Small intestine (tissue), 7 donors: Measurements from ENCODE around the gene ADGRL1. TPM values are rescaled to one million over a fixed set of nuclear protein-coding genes. Genes with fewer than 3 reads are reported as not detected.
"Not testable (repeated sequence)": the region's sequence is repeated elsewhere in the genome, so short reads cannot be mapped to it uniquely, and the experiment has no call there.

Source experiments
- DNase-seq, 2 donors: peaks; one replicate each; pipeline versions ENCODE4 v3.0.0 to v3.0.0-alpha.2; 2013
- FAIRE-seq: peaks from 2 replicates; lab custom pipeline; 2012; peaks lifted over from hg19 to GRCh38; lab: Jason Lieb, UNC
- H3K27ac ChIP-seq, 3 donors: one replicate each; pipeline ENCODE4 v1.5.1; 2013; ENCODE audit warnings: low read length in 2 of 3, mild to moderate bottlenecking in 2 of 3, control low read depth in 1 of 3, inconsistent platforms in 1 of 3, low read depth in 1 of 3, moderate library complexity in 1 of 3
- H3K27me3 ChIP-seq, 3 donors: one replicate each; pipeline ENCODE4 v1.6.1; 2013; ENCODE audit warnings: low read length in 3 of 3, inconsistent platforms in 1 of 3; ENCODE audit not compliant: control insufficient read depth in 3 of 3, insufficient read depth in 3 of 3
- H3K36me3 ChIP-seq, 3 donors: one replicate each; pipeline ENCODE4 v1.6.1; 2013; ENCODE audit warnings: low read length in 3 of 3, inconsistent platforms in 1 of 3, low read depth in 1 of 3, mild to moderate bottlenecking in 1 of 3, moderate library complexity in 1 of 3; ENCODE audit not compliant: control insufficient read depth in 3 of 3, insufficient read depth in 2 of 3
- H3K4me1 ChIP-seq, 3 donors: one replicate each; pipeline ENCODE4 v1.6.1; 2013; ENCODE audit warnings: low read length in 2 of 3, inconsistent platforms in 1 of 3, low read depth in 1 of 3, mild to moderate bottlenecking in 1 of 3, moderate library complexity in 1 of 3; ENCODE audit not compliant: control insufficient read depth in 3 of 3, insufficient read depth in 2 of 3
- H3K4me3 ChIP-seq, 3 donors: one replicate each; pipeline ENCODE4 v1.5.1; 2013; ENCODE audit warnings: low read length in 3 of 3, control low read depth in 1 of 3, inconsistent platforms in 1 of 3, low read depth in 1 of 3, mild to moderate bottlenecking in 1 of 3, moderate library complexity in 1 of 3
- H3K9me3 ChIP-seq, 2 donors: one replicate each; pipeline ENCODE4 v1.6.1; 2013; ENCODE audit warnings: low read depth in 1 of 2, low read length in 1 of 2; ENCODE audit not compliant: control insufficient read depth in 2 of 2, insufficient read depth in 1 of 2
- WGBS, 3 donors: extraction: QIAGEN DNeasy Blood & Tissue Kit; methylation state at CpG; one replicate each; pipeline ENCODE4 v1.1.7; 2013; 5-methylcytosine and 5-hydroxymethylcytosine counted together
- polyA plus RNA-seq, 4 donors: library from polyadenylated mRNA; stranded (reverse) in 3 of 4; unstranded in 1 of 4; fragments of 200-250 nt in 3 of 4; fragments of 120-200 nt in 1 of 4; gene quantifications; one replicate each; pipeline versions ENCODE4 v1.2.1 to v1.2.3, GENCODE V29; 2013
- donor health status: healthy with polysubstance abuse.
- donor health status: control.
- donor health status: control.
- donor health status: Bipolar disorder and iron deficiency.
- donor health status: healthy.

The ADGRL1 gene
- polyA plus RNA-seq, 4 donors: 11.1 to 22.7 (median 15.7) TPM

DNA sequence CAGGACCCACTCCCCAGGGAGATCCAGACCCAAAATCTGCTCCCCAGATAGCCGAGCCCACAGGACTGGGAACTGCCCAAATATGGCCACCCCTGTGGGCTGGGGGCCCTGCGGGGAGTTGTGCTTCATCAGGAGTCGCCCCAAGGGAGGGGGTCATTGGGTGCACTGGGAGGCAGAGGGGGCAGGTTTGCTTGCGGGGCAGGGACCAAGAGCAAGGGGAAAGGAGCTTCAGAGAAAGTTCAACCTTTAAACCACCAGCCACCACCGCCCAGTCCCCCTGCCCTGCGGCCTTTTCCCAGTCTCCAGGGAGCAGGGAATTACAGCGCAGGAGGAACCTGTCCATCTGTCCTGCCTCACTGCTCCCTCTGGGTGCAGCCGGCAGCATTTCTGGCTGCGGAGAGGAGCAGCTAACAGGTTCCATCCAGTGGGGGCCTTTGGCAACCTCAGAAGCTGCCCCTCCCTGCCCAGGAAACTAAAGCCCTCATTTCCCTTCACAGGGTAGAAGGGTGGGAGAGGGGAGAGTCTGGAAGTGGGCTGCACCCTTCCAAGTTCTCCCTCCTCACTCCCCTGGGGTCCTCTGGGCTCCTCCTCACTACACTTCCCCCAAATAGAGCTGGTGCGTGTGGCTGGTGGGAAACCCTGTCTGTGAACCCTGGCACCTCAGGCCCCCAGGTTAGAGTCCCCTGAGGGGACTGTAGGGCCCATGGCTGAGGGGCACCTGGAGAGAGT, 55.8 kb downstream of the ADGRL1 start:
- FAIRE-seq (no peak), DNase-seq (no peak)
- Histone ChIP-seq H3K4me1 (peaks cover 0 to 28% (median 0%) of the 10 kb centered on the region in 3 donors), H3K9me3 (no peaks in the 10 kb centered on the region), H3K4me3 (no peak overlapping the region), H3K27ac (peak overlapping the region in 2 of 3 donors; percentile 36 to 73), H3K36me3 (peaks cover 0 to 50% (median 0%) of the 10 kb centered on the region in 3 donors), H3K27me3 (no peaks in the 10 kb centered on the region)
- 57 to 82% (median 81%) methylated on average over 9 to 10 of the region's 10 CpGs for WGBS, 3 donors

DNA sequence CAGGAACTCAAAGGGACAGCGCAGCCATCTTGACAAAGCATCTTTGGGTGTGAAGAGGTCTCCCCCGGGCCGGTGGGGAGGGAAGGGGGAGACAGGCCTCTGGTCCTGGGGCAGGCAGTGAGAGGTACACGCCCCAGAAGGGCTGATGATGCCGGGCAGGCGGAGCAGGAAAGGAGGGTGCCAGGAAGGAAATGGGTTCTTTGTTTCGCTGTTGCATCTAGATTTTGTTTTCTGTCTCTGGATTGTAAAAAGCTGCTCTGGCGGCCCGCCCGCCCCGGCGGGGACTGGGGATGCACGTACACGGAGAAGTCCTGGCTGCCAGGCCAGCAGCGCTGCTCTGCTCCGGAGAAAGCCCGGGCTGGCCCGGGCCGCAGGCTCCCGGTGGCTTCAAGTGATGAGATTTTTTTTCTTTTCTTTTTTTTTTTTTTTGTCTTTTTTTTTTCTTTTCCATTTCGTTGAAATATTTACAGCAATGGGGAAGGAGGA, 56.4 kb downstream of the ADGRL1 start:
- peak overlapping the region in 2 of 3 donors; percentile 36 to 73 for H3K27ac ChIP-seq
- no peaks in the 10 kb centered on the region for H3K27me3 ChIP-seq
- H3K9me3 ChIP-seq: no peaks in the 10 kb centered on the region
- peaks cover 0 to 28% (median 0%) of the 10 kb centered on the region in 3 donors for H3K4me1 ChIP-seq
- WGBS, 3 donors: 13 to 52% (median 21%) methylated on average over 18 to 21 of the region's 21 CpGs
- DNase-seq (peak; percentile 27 to 45), FAIRE-seq (no peak)
- H3K36me3 ChIP-seq: peaks cover 0 to 44% (median 0%) of the 10 kb centered on the region in 3 donors
- no peak overlapping the region for H3K4me3 ChIP-seq

- H3K27me3 ChIP-seq: no peaks in the 10 kb centered on the region
- no peak for FAIRE-seq
- H3K27ac ChIP-seq: peak overlapping the region in 2 of 3 donors; percentile 36 to 73
Measured at GRCh38 chr19:14148751-14149410, 57.1 kb downstream of the ADGRL1 start.

DNA sequence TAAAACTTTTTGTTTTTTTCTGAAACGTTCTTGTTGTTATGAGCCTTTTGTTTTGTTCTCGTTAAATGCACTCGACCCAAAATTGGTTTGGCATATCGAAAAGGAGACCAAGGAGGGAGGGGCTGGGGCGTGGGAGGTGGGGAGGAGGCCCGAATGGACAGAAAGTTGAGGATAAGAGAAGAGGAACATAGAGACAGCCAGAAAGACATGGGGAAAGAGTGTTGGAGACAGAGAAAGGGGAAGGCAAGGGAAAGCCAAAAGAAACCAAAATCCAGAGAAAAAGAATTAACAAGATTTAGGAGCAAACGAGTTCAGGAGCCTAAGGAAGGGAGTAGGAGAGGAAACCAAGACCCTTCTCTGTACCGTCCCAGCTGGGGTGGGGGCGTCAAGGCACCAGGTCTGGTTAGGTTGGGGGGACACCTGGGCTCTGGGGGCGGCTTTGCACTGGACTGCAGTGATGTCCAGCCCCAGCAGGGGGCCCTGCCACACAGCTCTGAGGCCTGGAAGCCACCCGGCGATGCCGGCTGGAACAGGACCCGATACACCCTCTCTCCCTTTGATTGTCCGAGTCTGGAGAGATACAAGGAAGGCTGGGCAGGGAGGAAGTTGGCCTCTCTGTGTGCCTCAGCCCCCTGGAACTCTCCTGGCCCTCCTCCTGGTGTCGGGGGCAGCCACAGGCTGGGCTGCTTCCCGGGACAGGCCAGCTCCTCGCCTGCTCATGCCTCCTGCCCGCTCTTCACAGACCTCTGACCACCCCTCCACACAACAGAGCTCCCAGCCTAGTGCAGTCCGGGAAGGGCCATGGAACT, 58.0 kb downstream of the ADGRL1 start:
- FAIRE-seq: no peak
- H3K27ac ChIP-seq: peak overlapping the region in 2 of 3 donors; percentile 13 to 38
- H3K4me3 ChIP-seq: no peak overlapping the region
- H3K36me3 ChIP-seq: peaks cover 0 to 36% (median 0%) of the 10 kb centered on the region in 3 donors
- DNase-seq: peak; percentile 65 to 77
- H3K9me3 ChIP-seq: no peaks in the 10 kb centered on the region
- no peaks in the 10 kb centered on the region for H3K27me3 ChIP-seq
- peaks cover 0 to 28% (median 0%) of the 10 kb centered on the region in 3 donors for H3K4me1 ChIP-seq
- WGBS, 3 donors: 30 to 40% (median 34%) methylated on average over 16 to 20 of the region's 20 CpGs

More at GRCh38 chr19:14148751-14149410, 57.1 kb downstream of the ADGRL1 start:
- Histone ChIP-seq H3K9me3 (no peaks in the 10 kb centered on the region), H3K4me1 (peaks cover 0 to 28% (median 0%) of the 10 kb centered on the region in 3 donors), H3K36me3 (peaks cover 0 to 40% (median 0%) of the 10 kb centered on the region in 3 donors), H3K4me3 (no peak overlapping the region)
- DNase-seq: no peak
- 40 to 62% (median 62%) methylated on average over 10 to 13 of the region's 13 CpGs for WGBS, 3 donors

DNA sequence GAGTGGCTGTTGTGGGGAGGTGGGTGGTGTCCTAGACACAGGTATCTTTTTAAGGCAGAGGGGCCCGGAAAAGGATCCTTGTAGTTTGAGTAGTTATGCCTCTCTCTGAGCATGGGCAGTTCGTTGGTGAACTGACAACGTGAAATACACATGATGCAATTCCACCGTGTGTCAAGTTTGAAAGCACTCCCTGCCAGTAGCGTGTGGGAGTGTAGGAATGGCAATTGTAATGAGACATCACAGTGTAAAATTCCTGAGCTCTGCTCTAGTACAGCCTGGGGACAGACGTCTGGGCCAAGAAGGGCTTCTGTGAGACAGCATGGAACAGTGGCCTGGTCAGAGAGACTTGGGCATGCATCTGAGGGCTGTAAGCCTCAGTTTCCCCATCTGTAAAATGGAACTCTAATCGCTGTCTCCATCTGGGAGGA, 59.2 kb downstream of the ADGRL1 start:
- Histone ChIP-seq H3K4me1 (peaks cover 0 to 28% (median 0%) of the 10 kb centered on the region in 3 donors), H3K9me3 (no peaks in the 10 kb centered on the region), H3K36me3 (peaks cover 0 to 24% (median 0%) of the 10 kb centered on the region in 3 donors), H3K4me3 (no peak overlapping the region), H3K27me3 (no peaks in the 10 kb centered on the region), H3K27ac (no peak overlapping the region)
- FAIRE-seq (no peak), DNase-seq (no peak)
- WGBS, 3 donors: 66 to 78% (median 67%) methylated on average over 7 of the region's 7 CpGs

GRCh38 chr19:14146169-14146568, 59.8 kb downstream of the ADGRL1 start:
- FAIRE-seq, H3K27ac ChIP-seq, H3K9me3 ChIP-seq, H3K27me3 ChIP-seq, H3K4me3 ChIP-seq, DNase-seq: not testable (repeated sequence)
- Histone ChIP-seq H3K4me1 (peaks cover 0 to 28% (median 0%) of the 10 kb centered on the region in 3 donors), H3K36me3 (peaks cover 0 to 18% (median 0%) of the 10 kb centered on the region in 3 donors)
- 90 to 94% (median 92%) methylated on average over 10 of the region's 10 CpGs for WGBS, 3 donors

GRCh38 chr19:14145381-14145780, 60.6 kb downstream of the ADGRL1 start:
- WGBS, 3 donors: 79 to 84% (median 81%) methylated on average over 6 of the region's 6 CpGs
- no peak for DNase-seq
- Histone ChIP-seq H3K27me3 (no peaks in the 10 kb centered on the region), H3K9me3 (no peaks in the 10 kb centered on the region), H3K36me3 (peaks cover 0 to 13% (median 0%) of the 10 kb centered on the region in 3 donors), H3K4me3 (no peak overlapping the region), H3K4me1 (peaks cover 0 to 24% (median 0%) of the 10 kb centered on the region in 3 donors), H3K27ac (no peak overlapping the region)
- FAIRE-seq: no peak
